T-helper 2 cell treated with Interferon-gamma antibody and Interleukin-4, amounts not matched to agents 5 μg/mL and 100 μg/mL, for 36 hours (primary cell): ENCODE measurements around the gene IL22RA2.

Source experiments
- DNase-seq: peaks from one replicate; pipeline ENCODE4 v3.0.0; 2021; ENCODE audit warnings: low spot score
- H3K27ac Mint-ChIP-seq: one replicate; pipeline ENCODE4 v1.8.0; 2021; ENCODE audit warnings: mild to moderate bottlenecking, mixed read lengths
- H3K27me3 Mint-ChIP-seq: one replicate; pipeline ENCODE4 v1.8.0; 2021; ENCODE audit warnings: low read depth, mixed read lengths
- H3K36me3 Mint-ChIP-seq: one replicate; pipeline ENCODE4 v1.8.0; 2021; ENCODE audit warnings: low read depth, mixed read lengths
- H3K4me1 Mint-ChIP-seq: one replicate; pipeline ENCODE4 v1.8.0; 2021; ENCODE audit warnings: low read depth, mixed read lengths
- H3K4me3 Mint-ChIP-seq: one replicate; pipeline ENCODE4 v1.8.0; 2022; ENCODE audit warnings: mild to moderate bottlenecking, moderate library complexity, mixed read lengths
- H3K9me3 Mint-ChIP-seq: one replicate; pipeline ENCODE4 v1.8.0; 2021; ENCODE audit warnings: mixed read lengths

IL22RA2 gene

GRCh38 chr6:137097526-137097925 is 75.9 kb downstream of the IL22RA2 start:
- Mint-ChIP-seq H3K4me3 (no peak overlapping the region), H3K27ac (no peak overlapping the region)

GRCh38 chr6:137097057-137097456 is 76.4 kb downstream of the IL22RA2 start:
- DNase-seq = no peak
- no peaks in the 10 kb centered on the region for H3K36me3 Mint-ChIP-seq
- H3K27me3 Mint-ChIP-seq = no peaks in the 10 kb centered on the region
- no peak overlapping the region for H3K27ac Mint-ChIP-seq
- peaks cover 26% of the 10 kb centered on the region for H3K4me1 Mint-ChIP-seq
- no peak overlapping the region for H3K4me3 Mint-ChIP-seq
- H3K9me3 Mint-ChIP-seq = no peaks in the 10 kb centered on the region

More at GRCh38 chr6:137097526-137097925, 75.9 kb downstream of the IL22RA2 start:
- Mint-ChIP-seq H3K4me1 (peaks cover 29% of the 10 kb centered on the region), H3K27me3 (no peaks in the 10 kb centered on the region), H3K36me3 (no peaks in the 10 kb centered on the region), H3K9me3 (no peaks in the 10 kb centered on the region)
- no peak for DNase-seq

- H3K27ac Mint-ChIP-seq = no peak overlapping the region
- DNase-seq = peak; percentile 21
- no peak overlapping the region for H3K4me3 Mint-ChIP-seq
- H3K36me3 Mint-ChIP-seq = no peaks in the 10 kb centered on the region
- no peaks in the 10 kb centered on the region for H3K27me3 Mint-ChIP-seq
- peaks cover 26% of the 10 kb centered on the region for H3K4me1 Mint-ChIP-seq
- H3K9me3 Mint-ChIP-seq = no peaks in the 10 kb centered on the region
Measured at GRCh38 chr6:137095651-137096238, 77.7 kb downstream of the IL22RA2 start.

GRCh38 chr6:137095093-137095492 is 78.4 kb downstream of the IL22RA2 start:
- H3K36me3 Mint-ChIP-seq = no peaks in the 10 kb centered on the region
- no peaks in the 10 kb centered on the region for H3K27me3 Mint-ChIP-seq
- H3K27ac Mint-ChIP-seq = no peak overlapping the region
- no peak for DNase-seq
- H3K4me1 Mint-ChIP-seq = peaks cover 26% of the 10 kb centered on the region
- H3K4me3 Mint-ChIP-seq = no peak overlapping the region
- H3K9me3 Mint-ChIP-seq = no peaks in the 10 kb centered on the region

- Mint-ChIP-seq H3K4me3 (no peak overlapping the region), H3K27ac (no peak overlapping the region), H3K36me3 (no peaks in the 10 kb centered on the region), H3K9me3 (no peaks in the 10 kb centered on the region), H3K27me3 (no peaks in the 10 kb centered on the region), H3K4me1 (peaks cover 26% of the 10 kb centered on the region)
- peak; percentile 44 for DNase-seq
Measured at GRCh38 chr6:137094411-137095008, 78.9 kb downstream of the IL22RA2 start.
